HEK293 (cell line): ENCODE results near the gene LCMT1.

Experiments
- CTCF ChIA-PET: fragments of 350-600 bp; formaldehyde crosslinking; extraction: SDS; loops from one replicate; lab custom pipeline; 2021; ENCODE audit warnings: antibody characterized with exemption; lab: Yijun Ruan, JAX
- POLR2A ChIA-PET: fragments of 300-600 bp; formaldehyde crosslinking; extraction: SDS; loops from one replicate; lab custom pipeline; 2020; ENCODE audit warnings: antibody characterized with exemption, inconsistent platforms; lab: Yijun Ruan, JAX
- H3K27ac ChIP-seq: fragments of 200-500 bp; sonication (Bioruptor generic); 2 replicates; pipeline ENCODE4 v1.5.1; 2014; ENCODE audit warnings: low read depth, low read length, control low read depth, inconsistent platforms; ENCODE audit errors: extremely low read depth
- H3K36me3 ChIP-seq, 2 experiments: fragments of 200-500 bp in 1 of 2; sonication (Bioruptor generic) in 1 of 2; 1 replicate in 1 of 2; 2 replicates in 1 of 2; pipeline ENCODE4 v1.5.1; 2014 to 2017; ENCODE audit warnings: inconsistent platforms in 2 of 2, low read length in 2 of 2; ENCODE audit not compliant: control insufficient read depth in 2 of 2, insufficient read depth in 1 of 2
- H3K4me1 ChIP-seq: fragments of 200-500 bp; sonication (Bioruptor generic); 2 replicates; pipeline ENCODE4 v1.5.1; 2014; ENCODE audit warnings: mild to moderate bottlenecking, low read length, inconsistent platforms; ENCODE audit not compliant: control insufficient read depth, insufficient read depth
- H3K4me3 ChIP-seq: 2 replicates; pipeline ENCODE4 v1.5.1; 2011; ENCODE audit warnings: low read depth, mild to moderate bottlenecking, control low read depth, low read length, moderate library complexity
- H3K9me3 ChIP-seq: fragments of 200-500 bp; sonication (Bioruptor generic); 2 replicates; pipeline ENCODE4 v1.5.1; 2014; ENCODE audit warnings: low read depth, low read length, inconsistent platforms; ENCODE audit not compliant: control insufficient read depth, insufficient read depth
- BCL11A ChIP-seq: fragments of 450-650 bp; formaldehyde crosslinking; IDR thresholded peaks from 2 replicates; pipeline ENCODE4 v1.5.1; 2016; ENCODE audit warnings: low read depth, missing biosample characterization, missing genetic modification characterization
- HOXA7 ChIP-seq: sonication (generic); formaldehyde crosslinking; IDR thresholded peaks from 2 replicates; pipeline ENCODE4 v1.8.1; 2022; ENCODE audit warnings: missing genetic modification reagents, borderline replicate concordance
- KLF7 ChIP-seq: fragments of 450-650 bp; formaldehyde crosslinking; IDR thresholded peaks from 2 replicates; pipeline ENCODE4 v1.5.1; 2016; ENCODE audit warnings: missing biosample characterization, missing genetic modification characterization, borderline replicate concordance
- KLF8 ChIP-seq: fragments of 450-650 bp; formaldehyde crosslinking; IDR thresholded peaks from 2 replicates; pipeline ENCODE4 v1.5.1; 2016; ENCODE audit warnings: missing biosample characterization, missing genetic modification characterization
- RBAK ChIP-seq: fragments of 450-650 bp; formaldehyde crosslinking; IDR thresholded peaks from 2 replicates; pipeline ENCODE4 v1.5.1; 2016; ENCODE audit warnings: missing biosample characterization, missing genetic modification characterization
- SCRT1 ChIP-seq: fragments of 450-650 bp; formaldehyde crosslinking; IDR thresholded peaks from 2 replicates; pipeline ENCODE4 v1.5.1; 2016; ENCODE audit warnings: missing biosample characterization, missing genetic modification characterization, borderline replicate concordance
- SCRT2 ChIP-seq: fragments of 450-650 bp; formaldehyde crosslinking; IDR thresholded peaks from 2 replicates; pipeline ENCODE4 v1.5.1; 2016; ENCODE audit warnings: missing biosample characterization, missing genetic modification characterization
- ZBTB8A ChIP-seq: fragments of 450-650 bp; formaldehyde crosslinking; IDR thresholded peaks from 2 replicates; pipeline ENCODE4 v1.5.1; 2016; ENCODE audit warnings: missing biosample characterization, missing genetic modification characterization
- ZEB2 ChIP-seq: fragments of 450-650 bp; formaldehyde crosslinking; IDR thresholded peaks from 2 replicates; pipeline ENCODE4 v1.5.1; 2016; ENCODE audit warnings: missing biosample characterization, missing genetic modification characterization
- ZIC2 ChIP-seq: fragments of 450-650 bp; formaldehyde crosslinking; IDR thresholded peaks from 2 replicates; pipeline ENCODE4 v1.5.1; 2016; ENCODE audit warnings: missing biosample characterization, missing genetic modification characterization
- ZNF2 ChIP-seq: fragments of 450-650 bp; formaldehyde crosslinking; IDR thresholded peaks from 2 replicates; pipeline ENCODE4 v1.5.1; 2016; ENCODE audit warnings: missing biosample characterization, missing genetic modification characterization
- ZNF202 ChIP-seq: fragments of 450-650 bp; formaldehyde crosslinking; IDR thresholded peaks from 2 replicates; pipeline ENCODE4 v1.5.1; 2016; ENCODE audit warnings: missing biosample characterization, missing genetic modification characterization, borderline replicate concordance
- ZNF24 ChIP-seq: fragments of 450-650 bp; formaldehyde crosslinking; IDR thresholded peaks from 2 replicates; pipeline ENCODE4 v1.5.1; 2016; ENCODE audit warnings: missing biosample characterization, missing genetic modification characterization
- ZNF341 ChIP-seq: fragments of 450-650 bp; formaldehyde crosslinking; IDR thresholded peaks from 2 replicates; pipeline ENCODE4; 2016; ENCODE audit warnings: low read depth, missing biosample characterization, missing genetic modification characterization
- ZNF433 ChIP-seq: fragments of 450-650 bp; formaldehyde crosslinking; IDR thresholded peaks from 2 replicates; pipeline ENCODE4 v1.5.1; 2016; ENCODE audit warnings: missing biosample characterization, missing genetic modification characterization, low read depth
- ZNF621 ChIP-seq: fragments of 450-650 bp; formaldehyde crosslinking; IDR thresholded peaks from 2 replicates; pipeline ENCODE4 v1.5.1; 2017; ENCODE audit warnings: missing biosample characterization, missing genetic modification characterization
- ZNF747 ChIP-seq: fragments of 450-650 bp; formaldehyde crosslinking; IDR thresholded peaks from 2 replicates; pipeline ENCODE4 v1.5.1; 2016; ENCODE audit warnings: missing biosample characterization, missing genetic modification characterization
- ZNF776 ChIP-seq: fragments of 450-650 bp; formaldehyde crosslinking; IDR thresholded peaks from 2 replicates; pipeline ENCODE4 v1.5.0; 2017; ENCODE audit warnings: missing biosample characterization, missing genetic modification characterization, borderline replicate concordance
- ZNF843 ChIP-seq: fragments of 450-650 bp; formaldehyde crosslinking; IDR thresholded peaks from 2 replicates; pipeline ENCODE4 v1.5.1; 2016; ENCODE audit warnings: missing biosample characterization, missing genetic modification characterization
- ZSCAN16 ChIP-seq: fragments of 450-650 bp; formaldehyde crosslinking; IDR thresholded peaks from 2 replicates; pipeline ENCODE4 v1.5.1; 2016; ENCODE audit warnings: missing biosample characterization, missing genetic modification characterization
- ZSCAN23 ChIP-seq: fragments of 450-650 bp; formaldehyde crosslinking; IDR thresholded peaks from 2 replicates; pipeline ENCODE4 v1.5.1; 2016; ENCODE audit warnings: missing biosample characterization, missing genetic modification characterization
- ZXDB ChIP-seq: fragments of 450-650 bp; formaldehyde crosslinking; IDR thresholded peaks from 2 replicates; pipeline ENCODE4 v1.5.1; 2016; ENCODE audit warnings: missing biosample characterization, missing genetic modification characterization
- TF ChIP-seq, protein P1 (sequence below): fragments of 450-650 bp; formaldehyde crosslinking; IDR thresholded peaks from 2 replicates; pipeline ENCODE4 v1.5.1; 2016; ENCODE audit warnings: missing biosample characterization, missing genetic modification characterization
- TF ChIP-seq, protein P2 (sequence below): fragments of 450-650 bp; formaldehyde crosslinking; IDR thresholded peaks from 2 replicates; pipeline ENCODE4 v1.5.1; 2017; ENCODE audit warnings: missing biosample characterization, missing genetic modification characterization
- TF ChIP-seq, protein P3 (sequence below): fragments of 450-650 bp; formaldehyde crosslinking; IDR thresholded peaks from 2 replicates; pipeline ENCODE4 v1.5.1; 2016; ENCODE audit warnings: missing biosample characterization, missing genetic modification characterization
- TF ChIP-seq, protein P4 (sequence below): fragments of 450-650 bp; IDR thresholded peaks from 2 replicates; pipeline ENCODE4 v1.5.1; 2018; ENCODE audit warnings: missing biosample characterization, mild to moderate bottlenecking, missing genetic modification characterization

The LCMT1 gene

DNA sequence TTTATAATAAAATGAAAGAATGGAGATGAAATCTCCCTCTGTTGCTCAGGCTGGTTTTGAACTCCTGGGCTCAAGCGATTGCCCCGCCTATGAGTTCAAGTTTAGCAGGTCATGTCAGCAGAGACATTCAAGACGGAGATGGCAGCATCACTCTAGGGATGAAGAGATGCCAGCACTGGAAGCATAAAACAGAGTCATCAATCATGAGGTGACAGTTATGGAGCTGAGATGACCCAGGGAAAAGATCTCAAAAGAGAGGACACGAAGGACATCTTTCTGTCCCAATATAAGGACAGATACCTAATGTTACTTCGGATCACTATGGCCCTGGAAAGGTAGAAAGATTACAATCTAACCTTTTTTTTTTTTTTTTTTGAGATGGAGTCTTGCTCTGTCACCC is 11.0 kb upstream of the LCMT1 start:
- ChIA-PET POLR2A (no interaction called here), CTCF (interaction anchor here (0.7 kb wide), 1 partner anchor 1919 kb away, joined by 3 read pairs; no protein-coding TSS in a partner anchor)

DNA sequence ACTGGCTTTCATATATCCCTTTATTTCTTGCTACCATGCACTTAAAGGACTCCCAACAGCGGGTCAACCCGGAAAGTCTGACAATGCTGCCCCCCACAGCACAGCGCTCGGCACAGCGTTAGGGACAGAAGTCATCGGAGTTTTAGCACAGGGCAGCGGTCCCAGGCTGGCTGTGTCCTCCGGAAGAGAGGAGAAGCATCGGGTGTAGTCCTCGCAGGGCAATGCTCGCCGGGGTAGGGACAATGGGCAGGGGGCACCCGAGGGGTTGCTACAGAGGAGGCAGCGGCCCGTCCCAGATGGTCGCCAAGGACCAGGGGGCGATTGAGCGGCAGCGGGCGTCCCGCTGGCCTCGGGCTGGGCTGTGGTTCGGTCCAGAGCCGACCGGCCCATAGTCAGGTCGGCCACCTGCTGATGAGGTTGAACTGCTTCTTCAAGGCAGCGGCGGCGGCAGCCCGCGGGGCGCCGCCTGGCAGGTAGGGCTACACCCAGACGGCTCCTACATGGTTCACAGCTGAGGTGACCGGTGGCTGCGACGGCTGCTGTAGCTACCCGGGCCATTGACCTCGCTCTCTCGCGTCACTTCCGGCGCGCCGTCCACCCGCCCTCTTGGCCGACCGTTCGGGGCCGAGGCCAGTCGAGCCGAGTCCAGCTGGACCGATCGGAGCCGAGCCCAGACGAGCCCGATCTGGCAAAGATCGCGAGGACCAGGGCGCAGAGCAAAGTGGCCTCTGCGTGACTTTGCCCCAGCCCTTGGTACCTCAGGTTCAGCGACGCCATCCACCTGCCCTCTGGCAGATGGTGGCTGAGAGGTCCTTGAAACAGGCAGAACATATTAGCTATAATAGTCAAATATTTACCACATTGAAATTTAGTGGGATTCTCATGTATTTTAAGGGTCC is 4.7 kb upstream of the LCMT1 start:
- H3K27ac ChIP-seq, result peak overlapping the region; percentile 24; the same call in 1 of the 2 replicates
- CTCF ChIA-PET, result interaction anchor here (0.6 to 1.8 kb wide), 5 partner anchors 40 to 564 kb away, joined by 3 to 4 read pairs (median 3); no protein-coding TSS in a partner anchor
- POLR2A ChIA-PET, result interaction anchor here (0.9 to 1.7 kb wide), 9 partner anchors 10 to 568 kb away, joined by 3 to 9 read pairs (median 4); no protein-coding TSS in a partner anchor
- TF ChIP-seq ZEB2 (tag by site-specific recombination) (peak; percentile 54), KLF8 (tag by site-specific recombination) (0 out of 2 replicates have a peak, but pooled peaks have one; percentile 35), ZSCAN16 (no peak), KLF7 (tag by site-specific recombination) (peak; percentile 34; the same call in 1 of the 2 replicates), ZNF843 (tag by site-specific recombination) (peak; percentile 17; the same call in 1 of the 2 replicates), ZBTB8A (peak; percentile 22; the same call in 1 of the 2 replicates), ZNF776 (tag by site-specific recombination) (no peak), ZIC2 (peak; percentile 73), ZNF202 (tag by site-specific recombination) (no peak), RBAK (tag by site-specific recombination) (no peak), ZSCAN23 (tag by site-specific recombination) (no peak), ZNF2 (tag by site-specific recombination) (peak; percentile 54; the same call in 1 of the 2 replicates), ZNF747 (tag by site-specific recombination) (no peak), SCRT2 (no peak), SCRT1 (tag by site-specific recombination) (no peak), ZNF341 (tag by site-specific recombination) (0 out of 2 replicates have a peak, but pooled peaks have one; percentile 11), ZXDB (tag by site-specific recombination) (peak; percentile 84), ZNF621 (tag by site-specific recombination) (no peak), ZNF24 (tag by site-specific recombination) (no peak), ZNF433 (tag by site-specific recombination) (no peak), HOXA7 (no peak), BCL11A (tag by site-specific recombination) (peak; percentile 61)
- TF ChIP-seq, protein P1, sequence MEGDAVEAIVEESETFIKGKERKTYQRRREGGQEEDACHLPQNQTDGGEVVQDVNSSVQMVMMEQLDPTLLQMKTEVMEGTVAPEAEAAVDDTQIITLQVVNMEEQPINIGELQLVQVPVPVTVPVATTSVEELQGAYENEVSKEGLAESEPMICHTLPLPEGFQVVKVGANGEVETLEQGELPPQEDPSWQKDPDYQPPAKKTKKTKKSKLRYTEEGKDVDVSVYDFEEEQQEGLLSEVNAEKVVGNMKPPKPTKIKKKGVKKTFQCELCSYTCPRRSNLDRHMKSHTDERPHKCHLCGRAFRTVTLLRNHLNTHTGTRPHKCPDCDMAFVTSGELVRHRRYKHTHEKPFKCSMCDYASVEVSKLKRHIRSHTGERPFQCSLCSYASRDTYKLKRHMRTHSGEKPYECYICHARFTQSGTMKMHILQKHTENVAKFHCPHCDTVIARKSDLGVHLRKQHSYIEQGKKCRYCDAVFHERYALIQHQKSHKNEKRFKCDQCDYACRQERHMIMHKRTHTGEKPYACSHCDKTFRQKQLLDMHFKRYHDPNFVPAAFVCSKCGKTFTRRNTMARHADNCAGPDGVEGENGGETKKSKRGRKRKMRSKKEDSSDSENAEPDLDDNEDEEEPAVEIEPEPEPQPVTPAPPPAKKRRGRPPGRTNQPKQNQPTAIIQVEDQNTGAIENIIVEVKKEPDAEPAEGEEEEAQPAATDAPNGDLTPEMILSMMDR (tag by site-specific recombination), result peak; percentile 82
- TF ChIP-seq, protein P2, sequence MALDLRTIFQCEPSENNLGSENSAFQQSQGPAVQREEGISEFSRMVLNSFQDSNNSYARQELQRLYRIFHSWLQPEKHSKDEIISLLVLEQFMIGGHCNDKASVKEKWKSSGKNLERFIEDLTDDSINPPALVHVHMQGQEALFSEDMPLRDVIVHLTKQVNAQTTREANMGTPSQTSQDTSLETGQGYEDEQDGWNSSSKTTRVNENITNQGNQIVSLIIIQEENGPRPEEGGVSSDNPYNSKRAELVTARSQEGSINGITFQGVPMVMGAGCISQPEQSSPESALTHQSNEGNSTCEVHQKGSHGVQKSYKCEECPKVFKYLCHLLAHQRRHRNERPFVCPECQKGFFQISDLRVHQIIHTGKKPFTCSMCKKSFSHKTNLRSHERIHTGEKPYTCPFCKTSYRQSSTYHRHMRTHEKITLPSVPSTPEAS (tag by site-specific recombination), result no peak
- TF ChIP-seq, protein P3, sequence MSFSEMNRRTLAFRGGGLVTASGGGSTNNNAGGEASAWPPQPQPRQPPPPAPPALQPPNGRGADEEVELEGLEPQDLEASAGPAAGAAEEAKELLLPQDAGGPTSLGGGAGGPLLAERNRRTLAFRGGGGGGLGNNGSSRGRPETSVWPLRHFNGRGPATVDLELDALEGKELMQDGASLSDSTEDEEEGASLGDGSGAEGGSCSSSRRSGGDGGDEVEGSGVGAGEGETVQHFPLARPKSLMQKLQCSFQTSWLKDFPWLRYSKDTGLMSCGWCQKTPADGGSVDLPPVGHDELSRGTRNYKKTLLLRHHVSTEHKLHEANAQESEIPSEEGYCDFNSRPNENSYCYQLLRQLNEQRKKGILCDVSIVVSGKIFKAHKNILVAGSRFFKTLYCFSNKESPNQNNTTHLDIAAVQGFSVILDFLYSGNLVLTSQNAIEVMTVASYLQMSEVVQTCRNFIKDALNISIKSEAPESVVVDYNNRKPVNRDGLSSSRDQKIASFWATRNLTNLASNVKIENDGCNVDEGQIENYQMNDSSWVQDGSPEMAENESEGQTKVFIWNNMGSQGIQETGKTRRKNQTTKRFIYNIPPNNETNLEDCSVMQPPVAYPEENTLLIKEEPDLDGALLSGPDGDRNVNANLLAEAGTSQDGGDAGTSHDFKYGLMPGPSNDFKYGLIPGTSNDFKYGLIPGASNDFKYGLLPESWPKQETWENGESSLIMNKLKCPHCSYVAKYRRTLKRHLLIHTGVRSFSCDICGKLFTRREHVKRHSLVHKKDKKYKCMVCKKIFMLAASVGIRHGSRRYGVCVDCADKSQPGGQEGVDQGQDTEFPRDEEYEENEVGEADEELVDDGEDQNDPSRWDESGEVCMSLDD (tag by site-specific recombination), result no peak

More for the DNA sequence above, 11.0 kb upstream of the LCMT1 start:
- no peaks in the 10 kb centered on the region for H3K4me1 ChIP-seq
- H3K4me3 ChIP-seq, result no peak overlapping the region
- no peaks in the 10 kb centered on the region for H3K36me3 ChIP-seq
- no peaks in the 10 kb centered on the region for H3K9me3 ChIP-seq
- TF ChIP-seq, protein P4, sequence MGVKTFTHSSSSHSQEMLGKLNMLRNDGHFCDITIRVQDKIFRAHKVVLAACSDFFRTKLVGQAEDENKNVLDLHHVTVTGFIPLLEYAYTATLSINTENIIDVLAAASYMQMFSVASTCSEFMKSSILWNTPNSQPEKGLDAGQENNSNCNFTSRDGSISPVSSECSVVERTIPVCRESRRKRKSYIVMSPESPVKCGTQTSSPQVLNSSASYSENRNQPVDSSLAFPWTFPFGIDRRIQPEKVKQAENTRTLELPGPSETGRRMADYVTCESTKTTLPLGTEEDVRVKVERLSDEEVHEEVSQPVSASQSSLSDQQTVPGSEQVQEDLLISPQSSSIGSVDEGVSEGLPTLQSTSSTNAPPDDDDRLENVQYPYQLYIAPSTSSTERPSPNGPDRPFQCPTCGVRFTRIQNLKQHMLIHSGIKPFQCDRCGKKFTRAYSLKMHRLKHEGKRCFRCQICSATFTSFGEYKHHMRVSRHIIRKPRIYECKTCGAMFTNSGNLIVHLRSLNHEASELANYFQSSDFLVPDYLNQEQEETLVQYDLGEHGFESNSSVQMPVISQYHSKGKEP, result no peak
- TF ChIP-seq, all 188 proteins: peak for 0
- H3K27ac ChIP-seq, result no peak overlapping the region

More for the DNA sequence above, 4.7 kb upstream of the LCMT1 start:
- no peaks in the 10 kb centered on the region for H3K4me1 ChIP-seq
- H3K4me3 ChIP-seq, result peak overlapping the region; percentile 82
- no peaks in the 10 kb centered on the region for H3K36me3 ChIP-seq
- no peaks in the 10 kb centered on the region for H3K9me3 ChIP-seq
